GM12864 (cell line): ENCODE data around the gene CRB2.

Experiments used
- DNase-seq: peaks from one replicate; pipeline ENCODE4 v3.0.0-alpha.2; 2011; ENCODE audit warnings: low read depth
- H3K4me3 ChIP-seq: 2 replicates; pipeline ENCODE4 v1.5.1; 2011; ENCODE audit warnings: mild to moderate bottlenecking, low read depth, low read length, control low read depth
- TF ChIP-seq, protein P1 (sequence below): IDR thresholded peaks from 2 replicates; pipeline ENCODE4 v1.5.1; 2011; ENCODE audit warnings: low read depth, mild to moderate bottlenecking, moderate library complexity, low read length, control low read depth, inconsistent platforms; ENCODE audit errors: missing control alignments

CRB2 gene

DNA sequence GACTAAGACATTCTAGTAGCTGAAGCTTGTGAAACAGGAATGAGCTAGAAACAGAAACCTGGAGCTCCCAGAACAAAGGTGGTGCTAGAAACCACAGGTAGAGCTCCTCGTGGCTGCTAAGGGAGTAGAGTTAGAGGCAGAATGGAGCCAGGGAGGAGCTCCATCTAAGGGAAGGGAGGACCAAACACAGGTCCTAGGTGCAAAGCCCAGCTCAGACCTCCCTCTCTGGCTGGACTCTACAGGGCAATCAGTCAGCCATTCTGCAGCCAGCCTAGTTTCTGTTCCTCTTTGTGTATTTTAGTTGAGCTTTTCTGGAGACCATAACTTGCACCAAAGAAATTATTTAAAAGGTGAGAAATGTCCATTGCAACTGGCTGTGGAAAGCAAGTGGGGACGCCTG is 70.4 kb downstream of the CRB2 start:
- no peak overlapping the region for H3K4me3 ChIP-seq
- peak; percentile 5 for DNase-seq
- TF ChIP-seq, protein P1, sequence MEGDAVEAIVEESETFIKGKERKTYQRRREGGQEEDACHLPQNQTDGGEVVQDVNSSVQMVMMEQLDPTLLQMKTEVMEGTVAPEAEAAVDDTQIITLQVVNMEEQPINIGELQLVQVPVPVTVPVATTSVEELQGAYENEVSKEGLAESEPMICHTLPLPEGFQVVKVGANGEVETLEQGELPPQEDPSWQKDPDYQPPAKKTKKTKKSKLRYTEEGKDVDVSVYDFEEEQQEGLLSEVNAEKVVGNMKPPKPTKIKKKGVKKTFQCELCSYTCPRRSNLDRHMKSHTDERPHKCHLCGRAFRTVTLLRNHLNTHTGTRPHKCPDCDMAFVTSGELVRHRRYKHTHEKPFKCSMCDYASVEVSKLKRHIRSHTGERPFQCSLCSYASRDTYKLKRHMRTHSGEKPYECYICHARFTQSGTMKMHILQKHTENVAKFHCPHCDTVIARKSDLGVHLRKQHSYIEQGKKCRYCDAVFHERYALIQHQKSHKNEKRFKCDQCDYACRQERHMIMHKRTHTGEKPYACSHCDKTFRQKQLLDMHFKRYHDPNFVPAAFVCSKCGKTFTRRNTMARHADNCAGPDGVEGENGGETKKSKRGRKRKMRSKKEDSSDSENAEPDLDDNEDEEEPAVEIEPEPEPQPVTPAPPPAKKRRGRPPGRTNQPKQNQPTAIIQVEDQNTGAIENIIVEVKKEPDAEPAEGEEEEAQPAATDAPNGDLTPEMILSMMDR, result no peak
